Measurements from ENCODE around the gene SMAD4. TPM values are rescaled to one million over a fixed set of nuclear protein-coding genes. Genes with fewer than 3 reads are reported as not detected.

The SMAD4 gene
- total and polyA plus RNA-seq, 2 of the 8 experiments (the other 6 are each of a cell fraction or from before 2014, with no cell fraction given) = 86.5 to 139 TPM

GRCh38 chr18:51091270-51091669, 61.3 kb downstream of the SMAD4 start (continued):
- no peak for TF ChIP-seq CTCF (IDR thresholded peaks at IDR 0.05; ENCODE audit: control extremely low read depth in 1 of 3, insufficient read depth in 1 of 3, low read depth in 1 of 3, low read length in 3 of 3)
- no peak for TF ChIP-seq ATF2 (IDR thresholded peaks at IDR 0.05; ENCODE audit: low read length)
- TF ChIP-seq EP300 (IDR thresholded peaks at IDR 0.05; ENCODE audit: borderline replicate concordance in 1 of 2, low read depth in 2 of 2, low read length in 2 of 2) = no peak
- no peak for TF ChIP-seq RBBP5 (IDR thresholded peaks at IDR 0.05; ENCODE audit: borderline replicate concordance, low read depth, low read length)
- TF ChIP-seq ATF3 (IDR thresholded peaks at IDR 0.05; ENCODE audit: insufficient read depth, low read depth, low read length) = no peak

All from H1 (cell line).